GM10847 (cell line): ENCODE measurements around the gene UBL7.

Source experiments
- POLR2A ChIP-seq: IDR thresholded peaks from 2 replicates; pipeline ENCODE4 v1.6.1; 2011; ENCODE audit not compliant: insufficient read length; ENCODE audit errors: extremely low read depth

The UBL7 gene

DNA sequence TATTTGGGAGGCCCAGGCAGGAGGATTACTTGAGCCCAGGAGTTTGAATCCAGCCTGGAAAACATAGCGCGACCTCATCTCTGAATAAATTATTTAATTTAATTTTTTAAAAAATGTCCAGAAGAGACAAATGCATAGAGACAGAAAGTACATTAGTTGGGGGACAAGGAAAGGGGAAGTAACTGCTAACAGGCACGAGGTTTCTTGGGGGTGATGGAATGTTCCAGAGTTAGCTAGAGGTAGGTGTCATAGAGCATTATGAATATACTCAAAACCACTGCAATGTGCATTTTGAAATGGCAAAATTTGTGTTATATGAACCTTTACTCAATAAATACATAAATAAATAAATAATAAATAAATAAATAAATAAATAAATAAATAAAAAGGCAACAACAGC lies 61.9 kb downstream of the UBL7 start:
- TF ChIP-seq POLR2A, result no peak

DNA sequence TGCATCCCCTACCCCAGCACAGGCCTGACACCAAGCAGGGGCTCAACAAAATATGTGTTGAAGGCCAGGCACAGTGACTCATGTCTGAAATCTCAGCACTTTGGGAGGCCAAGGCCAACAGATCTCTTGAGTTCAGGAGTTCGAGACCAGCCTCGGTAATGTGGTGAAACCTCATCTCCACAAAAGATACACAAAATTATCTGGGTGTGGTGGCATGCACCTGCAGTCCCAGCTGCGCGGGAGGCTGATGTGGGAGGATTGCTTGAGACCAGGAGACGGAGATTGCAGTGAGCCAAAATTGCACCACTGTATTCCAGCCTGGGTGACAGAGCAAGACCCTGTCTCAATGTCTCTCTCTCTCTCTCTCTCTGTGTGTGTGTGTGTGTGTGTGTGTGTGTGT lies 62.8 kb downstream of the UBL7 start:
- TF ChIP-seq POLR2A, result no peak

DNA sequence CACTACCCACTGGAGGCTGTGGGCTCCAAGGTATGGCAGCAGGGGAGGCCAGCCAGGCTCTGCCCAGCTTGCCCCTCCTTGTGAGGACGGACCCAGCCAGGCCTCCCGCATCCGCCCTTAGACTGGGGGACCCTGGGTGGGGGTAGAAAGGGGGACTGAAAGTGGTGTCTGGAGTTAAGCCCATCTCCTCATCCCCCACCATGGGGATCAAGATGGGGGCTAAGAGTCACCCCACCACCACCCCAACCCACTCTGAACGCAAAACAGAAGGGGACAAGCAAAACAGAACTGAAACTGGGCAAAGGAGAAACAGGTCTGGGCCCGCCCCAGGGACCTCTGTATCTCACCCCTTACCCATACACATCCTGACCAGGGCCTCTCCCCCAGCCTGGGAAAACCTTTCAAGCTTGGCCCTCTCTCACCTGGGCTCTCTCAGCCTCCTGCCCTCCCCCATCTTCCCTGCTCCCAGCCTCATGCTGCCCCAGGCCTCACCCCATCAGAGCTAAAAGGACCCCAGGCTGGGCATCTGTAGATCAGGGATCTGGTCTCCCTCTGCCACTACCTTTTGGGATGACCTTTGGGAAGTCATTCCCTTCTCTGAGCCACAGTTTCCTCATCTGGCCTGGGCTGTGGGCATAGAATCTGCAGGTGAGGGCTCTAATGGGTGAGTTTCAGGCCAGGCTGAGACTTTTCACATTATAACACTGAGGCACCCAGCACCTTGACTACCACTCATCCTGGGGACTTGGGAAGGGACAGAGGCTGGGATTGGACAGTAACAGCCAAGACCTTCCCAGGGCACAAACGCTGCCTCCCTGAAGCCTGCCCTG lies 63.5 kb downstream of the UBL7 start:
- peak; percentile 30 for TF ChIP-seq POLR2A

DNA sequence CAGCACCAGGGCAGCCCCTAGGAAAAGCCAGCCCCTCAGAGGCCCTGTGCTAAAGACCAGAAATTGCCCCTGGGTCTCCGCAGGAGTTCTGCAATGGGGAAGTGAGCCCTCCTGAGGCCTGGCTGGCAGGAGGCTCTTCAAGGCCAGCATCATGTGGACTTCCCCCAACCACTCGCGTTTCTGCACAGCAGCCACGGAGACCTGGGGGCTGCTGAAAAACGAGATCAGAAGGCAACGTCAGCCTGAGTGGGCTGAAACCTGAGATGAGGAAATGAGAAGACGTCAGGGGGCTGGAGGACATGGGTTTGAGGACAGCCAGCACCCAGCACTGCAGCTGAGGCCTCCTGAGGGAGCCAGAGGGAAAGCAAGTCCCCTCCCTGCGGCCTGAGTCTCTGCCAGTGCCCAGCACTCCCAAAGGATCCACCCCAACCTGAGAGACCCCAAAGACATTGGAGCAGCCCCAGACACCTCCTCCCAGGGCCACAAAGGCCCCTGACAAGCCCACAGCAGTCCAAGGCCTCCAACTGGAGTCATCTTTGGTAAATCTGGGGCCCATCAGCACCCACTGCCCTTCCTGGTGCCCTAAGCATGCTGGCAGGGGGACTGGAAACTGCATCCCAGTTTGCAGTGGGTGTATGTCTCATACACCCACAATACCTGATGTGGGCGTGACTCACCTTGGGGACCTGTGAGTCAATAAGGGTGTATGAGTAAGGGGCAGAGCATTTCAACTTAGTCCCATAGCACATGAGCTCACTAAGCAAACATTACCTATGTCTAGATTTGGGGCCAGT lies 64.3 kb downstream of the UBL7 start:
- TF ChIP-seq POLR2A, result peak; percentile 48

- no peak for TF ChIP-seq POLR2A
These were observed 64.9 kb downstream of the UBL7 start for GRCh38 chr15:74396146-74396438.
